NOMO-1 treated with dmso at 0.1 percent for 144 hours (cell line): Measurements from ENCODE around the gene ADSL.

Experiments
- DNase-seq: peaks from one replicate; lab custom pipeline; 2025; ENCODE audit not compliant: unreplicated experiment; lab: John Stamatoyannopoulos, UW

The ADSL gene

DNA sequence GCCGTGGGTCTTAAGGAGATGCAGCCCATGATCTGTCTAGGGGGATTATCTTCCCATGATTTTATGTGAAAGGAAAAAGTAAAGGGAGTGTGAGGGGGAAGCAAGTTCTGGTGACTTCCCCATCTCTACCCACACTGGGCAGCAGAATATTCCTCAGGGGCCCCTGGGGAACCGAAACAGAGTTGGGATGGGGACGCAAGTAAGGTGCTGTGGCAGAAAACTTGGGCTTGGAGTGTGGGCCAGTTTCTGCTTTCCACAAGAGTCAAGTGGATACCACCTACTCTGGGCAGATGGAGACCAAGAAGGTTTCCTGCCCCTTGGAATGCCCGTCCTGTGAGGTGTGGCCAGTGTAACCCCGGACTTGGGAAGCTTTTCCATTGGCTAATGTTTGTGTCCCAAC, 88.4 kb downstream of the ADSL start:
- DNase-seq, result no peak

DNA sequence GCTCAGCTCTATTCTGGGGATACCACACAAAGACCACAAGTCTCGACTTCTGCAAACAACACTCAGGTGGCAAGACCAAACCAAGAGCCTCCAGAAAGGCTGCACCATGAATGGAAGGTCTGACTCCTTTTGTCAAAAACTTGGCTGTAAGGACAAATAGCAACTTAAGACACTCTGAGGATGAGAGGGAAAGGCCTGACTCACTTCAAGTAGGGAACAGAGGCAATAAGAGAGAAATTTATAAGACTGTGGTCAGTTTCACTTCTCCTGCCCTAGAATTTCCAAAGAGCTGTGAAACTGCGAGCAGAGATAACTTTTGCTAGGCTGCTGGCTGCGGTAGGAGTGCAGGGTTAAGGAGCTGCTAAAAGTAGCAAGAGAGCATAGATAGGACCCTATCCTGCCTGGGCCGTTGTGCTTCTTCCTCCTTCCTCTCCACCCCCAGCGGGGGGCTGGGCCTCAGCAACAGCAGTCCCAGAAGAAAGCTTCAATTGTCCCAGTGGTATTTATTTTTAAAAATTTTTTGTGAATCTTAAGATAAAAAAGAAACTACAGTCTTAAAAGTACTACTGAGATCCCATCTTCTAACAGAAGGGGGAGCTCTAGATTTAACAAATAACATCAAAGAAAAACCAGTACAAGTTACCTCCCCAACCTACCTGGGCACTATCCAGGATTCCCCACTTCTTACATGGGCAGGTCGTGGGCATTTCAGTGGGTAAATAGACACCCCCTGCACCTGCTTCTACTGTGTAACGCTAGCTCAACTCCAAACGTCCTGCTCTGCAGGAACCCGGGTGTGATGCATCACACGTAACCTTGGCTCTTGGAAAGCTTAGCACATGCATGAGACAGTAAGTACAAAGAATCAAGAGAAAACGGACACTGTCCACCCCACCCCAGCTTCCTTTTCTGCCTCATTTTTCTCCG, 90.5 kb downstream of the ADSL start:
- DNase-seq, result peak; percentile 98
